ENCODE results near the gene CCDC134. TPM values are rescaled to one million over a fixed set of nuclear protein-coding genes. Genes with fewer than 3 reads are reported as not detected.

Gene CCDC134
- total RNA-seq, 1 donor from 2014 or later = 11.3 TPM

- Histone ChIP-seq H3K27ac (ENCODE audit: low read depth, low read length) (no peak overlapping the region), H3K36me3 (ENCODE audit: insufficient read depth, low read length) (no peaks in the 10 kb centered on the region), H3K9me3 (ENCODE audit: insufficient read depth, low read depth, low read length) (no peaks in the 10 kb centered on the region), H3K4me1 (ENCODE audit: insufficient read depth, low read length) (no peaks in the 10 kb centered on the region), H3K4me3 (ENCODE audit: insufficient read depth, low read depth, low read length) (no peak overlapping the region), H3K9ac (ENCODE audit: low read length) (no peak overlapping the region), H3K79me2 (ENCODE audit: insufficient read depth, low read length) (no peaks in the 10 kb centered on the region), H2AFZ (ENCODE audit: low read depth, low read length) (no peak overlapping the region), H3K4me2 (ENCODE audit: low read length) (no peak overlapping the region), H3K27me3 (ENCODE audit: insufficient read depth, low read length) (no peaks in the 10 kb centered on the region), H4K20me1 (ENCODE audit: insufficient read depth, low read length) (peaks cover 1% of the 10 kb centered on the region)
- no peak for FAIRE-seq
- no peak for TF ChIP-seq CTCF (IDR thresholded peaks at IDR 0.05; ENCODE audit: insufficient read depth, low read depth, low read length)
- no peak for TF ChIP-seq EZH2 (IDR thresholded peaks at IDR 0.05; ENCODE audit: insufficient read depth, low read length)
- H3K36me3 Mint-ChIP-seq (ENCODE audit: low read depth, unreplicated experiment) = peaks cover 13% of the 10 kb centered on the region
- no peaks in the 10 kb centered on the region for H3K4me1 Mint-ChIP-seq (ENCODE audit: low read depth, unreplicated experiment)
- H3K27ac Mint-ChIP-seq (ENCODE audit: unreplicated experiment) = no peak overlapping the region
- no peak for DNase-seq (ENCODE audit: low read depth)
- no peaks in the 10 kb centered on the region for H3K27me3 Mint-ChIP-seq (ENCODE audit: low read depth, unreplicated experiment)
- H3K9me3 Mint-ChIP-seq (ENCODE audit: unreplicated experiment) = no peaks in the 10 kb centered on the region
- H3K4me3 Mint-ChIP-seq (ENCODE audit: unreplicated experiment) = no peak overlapping the region
These were observed 13.4 kb downstream of the CCDC134 start for GRCh38 chr22:41813726-41814410.

GRCh38 chr22:41815716-41816115, 15.2 kb downstream of the CCDC134 start:
- Histone ChIP-seq H3K79me2 (ENCODE audit: insufficient read depth, low read length) (no peaks in the 10 kb centered on the region), H2AFZ (ENCODE audit: low read depth, low read length) (no peak overlapping the region), H3K36me3 (ENCODE audit: insufficient read depth, low read length) (no peaks in the 10 kb centered on the region), H4K20me1 (ENCODE audit: insufficient read depth, low read length) (no peaks in the 10 kb centered on the region), H3K27me3 (ENCODE audit: insufficient read depth, low read length) (no peaks in the 10 kb centered on the region), H3K4me1 (ENCODE audit: insufficient read depth, low read length) (no peaks in the 10 kb centered on the region), H3K27ac (ENCODE audit: low read depth, low read length) (no peak overlapping the region), H3K4me3 (ENCODE audit: insufficient read depth, low read depth, low read length) (no peak overlapping the region), H3K4me2 (ENCODE audit: low read length) (no peak overlapping the region), H3K9me3 (ENCODE audit: insufficient read depth, low read depth, low read length) (no peaks in the 10 kb centered on the region), H3K9ac (ENCODE audit: low read length) (no peak overlapping the region)
- FAIRE-seq = no peak
- DNase-seq (ENCODE audit: low read depth) = no peak
- TF ChIP-seq CTCF (IDR thresholded peaks at IDR 0.05; ENCODE audit: insufficient read depth, low read depth, low read length) (no peak), EZH2 (IDR thresholded peaks at IDR 0.05; ENCODE audit: insufficient read depth, low read length) (no peak)
- peaks cover 11% of the 10 kb centered on the region for H3K36me3 Mint-ChIP-seq (ENCODE audit: low read depth, unreplicated experiment)
- H3K9me3 Mint-ChIP-seq (ENCODE audit: unreplicated experiment) = no peaks in the 10 kb centered on the region
- H3K4me1 Mint-ChIP-seq (ENCODE audit: low read depth, unreplicated experiment) = no peaks in the 10 kb centered on the region
- no peaks in the 10 kb centered on the region for H3K27me3 Mint-ChIP-seq (ENCODE audit: low read depth, unreplicated experiment)
- H3K27ac Mint-ChIP-seq (ENCODE audit: unreplicated experiment) = no peak overlapping the region
- no peak overlapping the region for H3K4me3 Mint-ChIP-seq (ENCODE audit: unreplicated experiment)

- Histone ChIP-seq H3K36me3 (ENCODE audit: insufficient read depth, low read length) (no peaks in the 10 kb centered on the region), H3K9me3 (ENCODE audit: insufficient read depth, low read depth, low read length) (no peaks in the 10 kb centered on the region), H3K4me1 (ENCODE audit: insufficient read depth, low read length) (no peaks in the 10 kb centered on the region), H3K9ac (ENCODE audit: low read length) (no peak overlapping the region), H3K27ac (ENCODE audit: low read depth, low read length) (no peak overlapping the region), H3K79me2 (ENCODE audit: insufficient read depth, low read length) (no peaks in the 10 kb centered on the region), H3K27me3 (ENCODE audit: insufficient read depth, low read length) (no peaks in the 10 kb centered on the region), H3K4me3 (ENCODE audit: insufficient read depth, low read depth, low read length) (no peak overlapping the region), H4K20me1 (ENCODE audit: insufficient read depth, low read length) (no peaks in the 10 kb centered on the region), H2AFZ (ENCODE audit: low read depth, low read length) (no peak overlapping the region), H3K4me2 (ENCODE audit: low read length) (no peak overlapping the region)
- Mint-ChIP-seq H3K9me3 (ENCODE audit: unreplicated experiment) (no peaks in the 10 kb centered on the region), H3K36me3 (ENCODE audit: low read depth, unreplicated experiment) (peaks cover 11% of the 10 kb centered on the region), H3K4me1 (ENCODE audit: low read depth, unreplicated experiment) (no peaks in the 10 kb centered on the region), H3K27ac (ENCODE audit: unreplicated experiment) (no peak overlapping the region), H3K27me3 (ENCODE audit: low read depth, unreplicated experiment) (no peaks in the 10 kb centered on the region), H3K4me3 (ENCODE audit: unreplicated experiment) (no peak overlapping the region)
- FAIRE-seq = no peak
- DNase-seq (ENCODE audit: low read depth) = no peak
- no peak for TF ChIP-seq EZH2 (IDR thresholded peaks at IDR 0.05; ENCODE audit: insufficient read depth, low read length)
These were observed 15.8 kb downstream of the CCDC134 start for GRCh38 chr22:41816241-41816640.
